NCI-H1694 treated with DMSO at 0.1 percent for 48 hours (cell line): ENCODE data around the gene SLC24A3.
A peak's percentile ranks its signal among the peaks of the same experiment; 100 is the strongest.
"Not testable (repeated sequence)": the region's sequence is repeated elsewhere in the genome, so short reads cannot be mapped to it uniquely, and the experiment has no call there.

Experiments used
- DNase-seq: peaks from one replicate; lab custom pipeline; 2025; lab: John Stamatoyannopoulos, UW

Gene SLC24A3

DNA sequence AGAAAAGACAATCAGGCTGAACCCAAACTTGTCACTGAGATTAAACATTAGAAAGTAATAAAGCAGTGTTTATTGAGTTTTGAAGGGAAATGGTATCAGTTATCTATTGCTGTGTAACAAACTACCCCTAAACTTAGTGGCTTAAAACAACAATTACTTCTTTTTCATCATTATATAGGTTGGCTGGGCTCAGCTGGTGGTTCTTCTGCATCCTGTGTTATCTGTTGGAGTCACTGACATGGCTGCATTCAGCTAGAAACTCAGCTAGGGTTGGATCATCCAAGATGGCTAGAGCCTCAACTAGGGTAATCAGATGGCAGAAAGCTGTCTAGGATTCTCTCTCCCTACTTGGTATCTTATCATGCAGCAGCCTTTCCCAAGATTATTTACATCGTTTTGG is 533.1 kb downstream of the SLC24A3 start:
- no peak for DNase-seq

DNA sequence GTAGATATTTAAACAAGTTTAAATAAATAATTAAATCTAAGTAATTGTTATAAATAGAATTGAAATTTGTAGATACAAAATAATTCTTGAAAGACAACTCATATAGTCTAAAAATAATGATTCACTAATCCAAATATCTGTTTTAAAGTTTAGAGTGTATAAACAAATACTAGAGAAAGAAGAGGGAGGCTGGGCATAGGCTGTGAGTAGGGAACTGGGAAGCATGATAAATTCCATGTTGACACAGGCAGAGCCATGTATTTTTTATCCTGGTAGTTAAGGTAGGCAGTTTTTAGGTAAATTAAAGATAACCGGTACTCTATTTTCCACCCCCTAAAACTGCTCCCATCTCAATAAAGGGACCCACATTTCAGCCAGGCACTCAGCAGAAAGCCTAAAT is 534.0 kb downstream of the SLC24A3 start:
- no peak for DNase-seq

DNA sequence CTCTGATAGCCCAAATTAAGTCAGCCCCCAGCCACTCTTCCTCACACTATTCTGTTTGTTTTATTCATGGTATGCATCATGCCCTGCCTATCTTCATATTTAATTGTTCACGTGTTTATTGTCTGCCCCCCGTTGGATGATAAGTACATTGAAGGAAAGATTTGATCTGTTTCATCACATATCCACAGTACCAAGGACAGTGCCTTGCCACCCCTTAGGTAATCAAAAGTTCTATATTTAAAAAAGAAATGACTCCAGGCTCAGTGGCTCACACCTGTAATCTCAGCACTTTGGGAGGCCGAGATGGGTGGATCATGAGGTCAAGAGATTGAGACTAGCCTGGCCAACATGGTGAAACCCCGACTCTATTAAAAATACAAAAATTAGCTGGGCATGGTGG is 535.5 kb downstream of the SLC24A3 start:
- no peak for DNase-seq

DNA sequence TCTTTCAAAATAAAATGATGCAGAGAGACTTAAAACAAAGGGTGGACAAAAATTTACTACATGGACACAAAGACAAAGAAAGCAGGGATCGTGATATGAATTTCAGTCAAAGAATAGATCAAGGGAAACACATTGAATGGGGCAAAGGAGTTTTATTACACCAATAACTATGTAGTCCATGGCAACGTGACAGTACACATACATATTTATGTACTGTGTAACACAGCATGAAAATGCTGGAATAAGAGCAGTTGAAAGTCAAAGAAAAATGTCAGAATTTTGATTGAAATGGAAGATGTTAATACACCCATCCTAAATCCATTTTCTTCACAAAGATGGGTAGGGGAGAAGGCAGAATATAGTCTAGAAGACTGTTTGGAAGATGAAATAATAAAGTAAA is 536.2 kb downstream of the SLC24A3 start:
- DNase-seq = no peak

DNA sequence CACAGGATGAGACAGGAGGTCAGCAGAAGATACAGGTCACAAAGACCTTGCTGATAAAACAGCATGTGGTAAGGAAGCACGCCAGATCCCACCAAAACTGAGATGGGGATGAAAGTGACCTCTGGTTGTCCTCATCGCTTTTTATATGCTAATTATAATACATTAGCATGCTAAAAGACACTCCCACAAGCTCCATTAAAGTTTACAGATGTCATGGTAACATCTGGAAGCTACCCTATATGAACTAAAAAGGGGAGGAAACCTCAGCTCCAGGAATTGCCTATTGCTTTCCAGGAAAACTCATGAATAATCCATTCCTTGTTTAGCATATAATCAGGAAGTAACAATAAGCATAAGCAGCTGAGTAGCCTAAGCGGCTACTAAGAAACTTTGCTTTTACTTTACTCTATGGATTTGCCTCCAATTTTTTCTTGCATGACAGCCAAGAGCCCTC is 537.2 kb downstream of the SLC24A3 start:
- no peak for DNase-seq

DNA sequence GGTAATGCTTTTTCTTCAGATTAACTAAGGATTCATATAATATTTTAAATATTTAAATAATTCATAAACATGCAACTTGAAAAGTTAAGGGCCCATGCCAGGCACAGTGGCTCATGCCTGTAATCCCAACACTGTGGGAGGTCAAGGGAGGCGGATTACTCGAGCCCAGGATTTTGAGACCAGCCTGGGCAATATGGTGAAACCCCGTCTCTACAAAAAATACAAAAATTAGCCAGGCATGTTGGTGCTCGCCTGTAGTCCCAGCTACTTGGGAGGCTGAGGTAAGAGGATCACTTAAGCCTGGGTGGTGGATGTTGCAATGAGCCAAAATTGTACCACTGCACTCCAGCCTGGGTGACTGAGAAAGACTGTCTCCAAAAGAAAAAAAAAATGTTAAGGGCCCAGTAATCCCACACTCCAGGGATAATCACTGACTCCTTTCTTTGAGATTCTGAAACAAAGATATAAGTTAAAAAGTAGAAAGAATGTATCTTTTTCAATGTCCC is 537.7 kb downstream of the SLC24A3 start:
- no peak for DNase-seq

DNA sequence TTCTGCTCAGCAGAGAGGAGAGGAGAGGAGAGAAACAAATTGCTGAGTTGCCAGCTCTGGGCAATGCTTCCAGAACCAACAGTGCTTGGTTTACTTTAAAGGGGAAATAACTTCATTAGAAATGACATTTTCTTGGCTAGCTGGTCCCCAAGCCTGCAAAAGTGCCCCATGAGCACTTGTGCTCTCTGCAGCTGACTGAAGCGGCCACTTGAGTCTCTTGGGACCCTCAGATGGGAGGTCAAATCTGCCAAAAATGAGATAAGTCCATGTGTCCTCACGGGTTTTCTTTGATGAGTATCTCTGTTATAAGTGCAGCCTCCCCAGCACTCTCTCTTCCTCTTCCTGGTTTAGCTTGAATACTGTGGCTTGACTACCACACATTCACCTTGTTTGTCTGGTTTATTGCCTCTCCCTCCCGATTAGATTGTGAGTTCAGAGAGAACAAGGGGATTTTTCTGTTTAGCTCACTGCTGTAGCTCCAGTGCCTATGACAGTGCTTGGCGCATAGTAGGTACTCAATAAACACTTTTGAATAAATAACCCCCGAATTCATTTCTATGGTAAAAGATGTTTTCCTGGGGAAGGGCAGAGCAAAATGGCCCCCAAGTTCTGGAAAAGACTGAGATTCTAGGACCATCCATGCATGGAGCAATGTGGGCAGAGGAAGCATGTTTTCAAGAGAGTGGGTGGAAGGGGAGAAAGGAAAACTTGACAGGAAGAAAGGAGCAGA is 538.6 kb downstream of the SLC24A3 start:
- no peak for DNase-seq

DNA sequence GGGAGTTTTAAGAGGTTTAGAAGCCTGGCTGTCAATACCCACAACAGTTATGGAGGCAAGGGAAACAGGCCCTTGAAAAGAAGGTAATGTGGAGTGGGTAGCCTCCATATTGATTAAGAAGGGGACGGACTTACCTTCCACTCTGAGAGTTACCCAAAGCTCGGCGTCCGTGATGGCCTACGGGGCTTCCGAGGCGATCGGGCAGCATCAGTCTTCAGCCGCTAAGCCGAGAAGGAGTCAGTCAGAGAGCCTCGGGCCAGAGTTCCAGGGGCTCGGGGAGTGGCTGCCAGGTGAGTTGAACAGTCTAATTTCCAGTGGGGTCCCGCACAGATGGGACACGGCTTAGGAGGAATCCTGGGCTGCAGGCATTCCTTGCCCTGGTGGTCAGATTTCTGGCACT is 541.8 kb downstream of the SLC24A3 start:
- DNase-seq = not testable (repeated sequence)

DNA sequence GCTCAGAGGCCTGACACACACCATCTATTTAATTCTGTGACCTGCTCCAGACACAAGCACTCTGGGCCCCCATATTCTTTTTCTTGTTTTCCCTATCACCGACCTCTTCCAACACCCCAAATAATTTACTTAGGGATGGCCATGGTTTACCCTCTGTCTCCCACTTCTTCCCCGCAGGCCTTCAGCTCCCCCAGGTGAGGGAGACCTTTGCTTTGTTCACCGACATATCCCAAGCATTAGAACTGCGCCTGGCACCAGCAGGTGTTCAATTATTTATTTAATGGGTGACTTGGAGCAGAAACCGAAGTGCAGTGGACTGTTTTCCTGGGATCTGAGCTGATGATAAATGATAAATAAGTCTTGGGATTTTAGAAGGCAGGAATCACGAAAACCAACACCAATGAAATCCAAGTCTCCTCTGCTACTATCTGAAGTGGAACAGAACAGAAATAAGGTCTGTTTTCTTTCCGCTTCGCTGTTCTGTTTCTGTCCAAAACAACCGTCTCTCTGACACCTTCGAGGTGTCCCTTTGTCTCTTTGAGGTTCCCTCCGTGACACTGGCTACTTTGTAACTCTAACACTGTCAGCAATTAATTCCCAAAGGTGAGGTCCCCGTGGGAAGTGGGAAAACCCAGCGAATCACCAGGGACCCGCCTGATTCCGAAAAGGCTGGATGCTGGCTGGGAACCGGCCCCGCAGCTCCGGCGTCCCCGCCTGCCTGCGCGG is 544.5 kb downstream of the SLC24A3 start:
- no peak for DNase-seq

DNA sequence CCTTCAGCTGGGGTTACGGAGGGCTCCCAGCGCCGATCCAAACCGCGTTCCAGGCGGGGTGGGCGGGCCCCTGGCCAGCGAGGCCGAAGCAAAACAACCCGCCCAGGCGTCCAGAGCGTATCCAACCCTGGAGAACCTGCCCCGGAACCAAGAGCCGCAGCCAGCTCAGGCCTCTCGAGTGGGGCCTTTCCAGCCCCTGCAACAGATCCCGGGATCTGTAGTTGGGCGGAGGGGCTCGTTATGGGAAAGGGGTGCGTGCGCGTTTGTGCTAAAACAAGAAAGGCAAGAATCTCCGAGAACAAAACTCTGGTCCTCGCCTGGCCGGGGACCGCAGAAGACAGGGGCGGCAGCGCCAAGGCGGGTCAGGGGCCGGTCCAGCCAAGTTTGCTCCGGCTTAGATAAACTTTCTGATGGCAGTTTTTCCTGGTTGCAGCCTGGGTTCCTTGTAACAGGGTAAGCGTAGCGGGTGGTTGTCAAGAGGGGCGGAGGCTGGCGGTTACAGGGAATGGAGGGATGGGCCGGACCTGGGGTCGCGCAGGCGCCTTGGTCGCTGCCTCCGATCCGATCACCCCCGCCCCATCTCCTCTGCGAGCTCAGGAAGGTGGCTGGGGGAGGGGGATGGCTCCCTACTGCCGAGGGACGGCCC is 545.2 kb downstream of the SLC24A3 start:
- peak; percentile 86 for DNase-seq

DNA sequence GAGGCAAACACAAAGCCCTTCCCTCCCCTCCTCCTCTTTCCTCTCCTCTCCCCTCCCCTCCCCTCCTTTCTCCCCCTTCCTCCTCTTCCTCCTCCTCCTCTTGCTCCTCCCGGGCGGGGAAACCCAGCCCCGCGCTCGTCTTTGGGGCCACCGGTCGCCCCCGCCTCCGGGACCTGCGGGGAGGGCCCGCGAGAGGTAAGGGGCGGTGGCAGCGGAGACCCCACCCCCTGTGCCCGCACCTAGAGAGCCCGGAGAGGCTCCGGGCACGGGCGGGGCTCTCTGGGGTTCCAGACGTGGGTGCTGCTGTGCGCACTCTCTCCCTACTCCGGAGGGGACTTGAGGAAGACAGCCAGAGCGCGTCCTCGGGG is 545.7 kb downstream of the SLC24A3 start, which contains the start of gene RIN2:
Gene RIN2 (plus strand): TSS at position 126 of the 368 bp plus-strand sequence. CDS start 131,344 bp downstream, outside the sequence.
- DNase-seq = no peak

DNA sequence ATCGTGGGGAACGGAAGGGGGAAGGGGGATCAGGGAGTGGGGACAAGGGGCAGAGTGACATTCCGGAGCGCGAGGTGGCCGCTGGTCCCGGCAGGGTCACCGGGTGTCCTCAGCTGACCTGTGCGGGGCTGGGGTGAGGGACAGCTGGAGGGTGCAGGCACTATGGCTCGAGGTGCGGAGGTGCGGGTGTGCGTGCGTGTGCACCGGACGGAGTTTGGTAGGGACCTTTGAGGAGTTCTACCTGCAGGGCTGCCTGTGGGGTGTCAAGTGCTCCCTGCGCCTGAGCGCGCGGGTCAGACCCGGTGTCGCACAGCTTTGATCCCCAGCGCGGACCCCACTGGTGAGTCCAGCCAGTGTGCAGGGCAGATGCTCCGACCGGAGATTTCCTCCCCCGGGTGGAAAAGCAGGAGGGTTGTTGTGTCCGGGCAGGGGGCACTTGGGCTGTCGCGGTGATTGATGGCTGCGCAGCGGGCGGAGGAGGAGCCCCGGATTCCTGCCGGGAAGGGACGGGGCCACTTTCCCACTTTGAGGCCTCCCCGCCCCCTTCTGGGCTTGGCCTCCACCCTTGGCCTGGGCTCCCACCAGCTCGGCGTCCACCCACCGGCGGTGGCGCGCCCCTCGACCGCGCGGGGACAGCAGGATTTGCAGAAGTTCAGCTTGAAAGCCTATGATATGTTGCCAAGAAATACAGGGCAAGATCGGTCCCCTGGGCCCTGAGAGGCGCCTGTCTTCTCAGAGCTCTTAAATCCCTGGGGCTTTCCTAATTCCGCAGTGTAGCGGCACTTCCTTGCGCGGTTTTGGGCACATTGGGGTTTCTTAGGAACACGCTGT is 546.3 kb downstream of the SLC24A3 start:
- DNase-seq = peak; percentile 26

DNA sequence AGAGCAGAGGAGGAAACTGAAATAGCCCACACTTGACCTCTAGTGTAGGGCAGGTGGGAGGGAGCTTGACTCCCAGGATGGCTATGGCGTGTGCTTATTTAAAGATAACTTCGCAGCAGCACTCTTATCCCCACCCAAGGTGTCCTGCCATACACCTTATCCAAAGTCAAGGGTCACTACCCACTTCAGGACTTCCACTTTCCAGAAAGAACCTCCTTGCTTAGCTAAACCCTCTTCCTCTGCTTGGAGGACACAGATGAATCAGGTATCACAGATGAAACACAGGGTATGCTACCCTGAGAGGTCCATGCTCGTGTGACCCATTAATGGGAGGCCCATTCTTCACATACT is 547.9 kb downstream of the SLC24A3 start:
- DNase-seq = no peak

DNA sequence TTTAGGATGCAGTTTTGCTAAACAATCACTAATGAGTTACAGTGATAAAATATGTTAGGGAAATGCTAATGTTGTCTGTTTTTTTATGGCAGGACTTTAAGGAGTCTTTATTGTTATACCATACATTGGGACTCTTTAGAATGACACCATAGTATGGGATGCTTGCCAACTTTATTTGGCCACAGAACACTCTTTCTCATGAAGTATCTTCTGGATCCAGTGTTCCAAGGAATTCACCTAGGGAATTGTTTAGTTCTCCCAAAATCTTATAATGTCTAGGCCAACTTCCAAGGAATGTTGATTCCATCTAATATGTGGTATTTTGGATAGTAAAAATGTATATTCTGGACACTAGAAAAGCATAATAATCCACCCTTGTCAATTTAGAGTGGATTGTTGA is 548.9 kb downstream of the SLC24A3 start:
- no peak for DNase-seq

DNA sequence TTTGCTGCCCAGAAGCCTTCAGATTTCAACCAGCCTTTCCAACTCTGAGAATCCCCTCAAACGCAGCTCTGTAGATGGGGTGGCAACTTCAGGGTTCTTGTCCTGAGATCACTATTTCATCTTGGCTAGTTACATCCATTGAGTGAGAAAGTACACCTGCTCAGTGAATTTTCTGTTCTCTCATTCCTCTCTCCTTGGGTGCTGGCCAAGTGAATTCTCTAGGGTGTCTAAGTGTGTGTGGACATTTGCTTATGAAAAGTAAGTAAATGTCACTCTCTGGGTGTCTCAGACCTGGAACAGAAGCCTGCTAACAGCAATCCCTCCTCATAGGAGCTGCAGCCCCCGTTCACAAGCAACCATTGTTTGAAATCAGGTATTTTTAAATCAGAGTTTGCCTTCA is 549.4 kb downstream of the SLC24A3 start:
- no peak for DNase-seq

DNA sequence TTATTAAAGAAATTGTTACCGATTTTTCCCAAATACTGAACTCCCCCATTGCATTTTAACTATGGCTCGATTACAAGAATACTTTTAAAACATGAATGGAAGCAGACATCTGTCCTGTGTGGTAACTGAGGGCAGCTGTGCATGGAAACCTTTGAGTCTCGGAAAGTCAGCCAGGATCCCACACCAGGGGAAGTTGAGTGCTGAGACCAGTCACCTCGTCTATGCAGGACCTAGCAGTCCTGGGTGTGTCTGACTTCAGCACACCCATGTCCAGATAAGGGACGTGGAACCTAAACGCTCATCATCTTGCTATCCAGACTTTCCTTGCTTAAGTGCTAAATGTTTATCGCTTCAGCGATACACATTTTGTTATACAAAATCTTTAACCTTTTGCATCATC is 551.8 kb downstream of the SLC24A3 start:
- no peak for DNase-seq

DNA sequence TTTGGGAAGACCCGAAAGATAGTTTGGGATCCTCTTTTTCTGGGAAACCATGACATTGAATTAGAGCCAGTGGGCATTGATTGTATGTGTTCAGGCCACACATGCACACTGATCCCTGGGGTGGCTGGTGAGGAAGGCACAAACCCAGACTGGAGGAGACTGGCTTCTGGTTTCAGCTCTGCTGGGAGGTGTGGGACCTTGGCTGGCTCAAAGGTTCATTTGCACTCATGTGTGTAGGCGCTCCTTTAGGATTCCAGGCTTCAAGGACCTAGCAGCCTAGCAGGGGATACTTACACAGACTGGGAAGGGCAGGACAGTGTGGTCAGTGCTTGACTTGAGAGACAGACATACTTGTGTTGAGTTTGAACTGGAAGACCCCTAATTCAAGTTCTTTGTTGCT is 552.8 kb downstream of the SLC24A3 start:
- no peak for DNase-seq

DNA sequence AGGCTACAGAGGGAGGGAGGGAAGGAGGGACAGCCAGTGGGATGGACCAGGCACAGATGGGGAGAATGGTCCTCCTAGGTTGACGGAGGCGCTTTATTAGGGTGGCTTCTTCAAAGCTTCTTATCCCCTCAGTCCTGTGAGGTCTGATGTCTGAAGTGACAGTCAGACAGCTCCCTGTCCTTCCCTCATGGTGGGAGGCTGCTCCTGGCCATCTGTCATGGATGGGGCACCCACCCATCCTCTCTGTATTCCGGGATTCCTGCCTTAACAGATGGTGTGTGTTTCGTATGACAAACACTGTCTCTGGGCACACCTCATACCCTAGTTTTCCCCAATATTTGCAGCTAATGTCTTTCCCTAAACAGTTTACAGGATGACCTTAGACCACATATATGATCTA is 553.5 kb downstream of the SLC24A3 start:
- DNase-seq = peak; percentile 77

DNA sequence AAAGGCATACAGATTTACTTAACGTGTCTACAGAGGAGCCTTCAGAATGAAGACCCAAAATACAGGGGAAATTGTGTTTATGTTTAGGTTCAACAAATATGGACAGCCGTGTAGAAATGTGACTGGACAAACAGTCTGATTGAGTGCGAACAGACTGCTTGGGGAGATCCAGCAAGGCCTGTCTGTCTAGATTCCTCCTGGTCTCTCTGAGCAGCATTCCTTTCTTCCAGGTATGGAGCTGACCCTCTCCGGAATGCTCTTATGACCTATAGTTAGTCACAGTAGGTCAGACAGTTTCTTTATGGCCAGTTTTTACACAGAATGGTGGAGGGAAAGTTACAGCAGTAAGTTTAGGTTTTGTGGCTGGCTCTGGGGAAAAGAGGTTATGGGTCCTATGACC is 554.6 kb downstream of the SLC24A3 start:
- DNase-seq = no peak

DNA sequence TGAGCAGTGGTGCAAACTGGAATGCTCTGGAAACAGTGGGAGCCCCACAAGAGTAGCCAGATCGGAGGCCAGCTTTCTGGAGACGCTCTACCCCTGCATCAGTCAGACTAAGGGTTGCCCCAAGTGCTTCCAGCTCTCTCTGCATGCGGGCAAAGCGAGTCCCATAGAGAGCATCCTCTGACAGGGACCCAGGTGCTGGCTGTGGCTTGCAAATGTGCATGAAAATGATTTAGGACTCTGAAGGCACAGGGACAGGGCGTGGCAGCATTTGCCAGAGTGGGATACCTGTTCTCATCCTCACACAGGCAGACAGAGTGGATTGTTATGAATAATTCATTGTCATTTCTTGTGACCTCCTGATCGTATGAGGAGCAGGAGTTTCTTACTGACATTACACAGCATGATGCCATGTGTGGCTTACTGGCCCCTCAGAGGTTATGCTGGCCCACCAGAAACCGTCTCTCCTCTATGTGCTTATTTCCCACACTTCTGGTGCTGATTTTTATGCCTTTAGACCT is 555.9 kb downstream of the SLC24A3 start:
- DNase-seq = no peak

DNA sequence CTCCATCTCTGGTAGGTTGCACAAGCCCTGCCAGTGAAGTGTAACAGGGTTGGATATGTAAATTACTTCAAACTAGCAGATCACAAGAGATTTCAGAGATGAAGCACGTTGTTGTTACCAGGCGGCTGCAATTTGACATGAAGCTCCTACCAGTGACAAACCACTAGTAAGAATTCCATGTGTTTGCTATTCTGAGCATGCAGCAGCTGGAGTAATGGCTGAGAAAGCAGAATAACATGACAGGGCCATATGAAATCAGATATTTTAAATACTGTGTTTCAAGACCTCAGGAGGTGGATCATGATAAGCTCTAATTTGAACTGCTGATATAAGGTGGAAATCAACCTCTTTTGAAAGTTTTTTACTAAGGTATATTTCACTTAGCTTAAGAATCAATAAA is 557.1 kb downstream of the SLC24A3 start:
- DNase-seq = no peak

DNA sequence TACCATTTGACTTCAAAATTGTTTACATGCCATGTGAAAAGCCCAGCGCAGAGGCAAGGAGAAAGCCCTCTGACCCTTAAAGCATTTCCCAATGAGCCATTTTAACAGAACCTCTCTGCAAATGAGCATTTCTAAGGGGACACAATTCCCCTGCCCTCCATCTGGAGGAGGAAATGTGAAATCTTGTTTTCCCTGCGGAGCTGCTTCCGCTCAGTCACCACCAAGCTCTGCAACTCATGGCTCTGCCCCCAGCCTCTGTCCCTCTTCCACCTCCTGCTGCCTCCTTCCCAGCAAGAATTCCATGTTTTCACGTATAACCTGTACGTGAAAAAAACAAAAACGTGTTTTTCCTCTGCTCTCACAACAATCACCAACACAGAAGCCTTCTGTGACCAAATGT is 557.9 kb downstream of the SLC24A3 start:
- no peak for DNase-seq
